ENCODE data around the gene KLRC1. TPM values are rescaled to one million over a fixed set of nuclear protein-coding genes. Genes with fewer than 3 reads are reported as not detected.
A peak's percentile ranks its signal among the peaks of the same experiment; 100 is the strongest.
"Not testable (repeated sequence)": the region's sequence is repeated elsewhere in the genome, so short reads cannot be mapped to it uniquely, and the experiment has no call there.

The KLRC1 gene
- total RNA-seq, 1 donor from 2014 or later: not detected

GRCh38 chr12:10425938-10426337 is 27.2 kb downstream of the KLRC1 start:
- H3K4me1 Mint-ChIP-seq; H3K27me3 Mint-ChIP-seq (ENCODE audit: insufficient read depth, low read depth); H4K20me1 ChIP-seq (ENCODE audit: low read depth); H3K9me3 Mint-ChIP-seq; H3K4me3 ChIP-seq; H3K9ac ChIP-seq; DNase-seq (ENCODE audit: low spot score); H3K36me3 ChIP-seq; H3K27ac Mint-ChIP-seq; H3K4me2 ChIP-seq; H3K36me3 Mint-ChIP-seq; H3K4me1 ChIP-seq; H3K9me3 ChIP-seq (ENCODE audit: low read depth); H3F3A ChIP-seq (ENCODE audit: low read depth); H3K4me3 Mint-ChIP-seq; H3K79me2 ChIP-seq (ENCODE audit: low read depth); H3K27ac ChIP-seq; H3K27me3 ChIP-seq: not testable (repeated sequence)
- peak overlapping the region; percentile 50 for H2AFZ ChIP-seq (replicated peaks)

DNA sequence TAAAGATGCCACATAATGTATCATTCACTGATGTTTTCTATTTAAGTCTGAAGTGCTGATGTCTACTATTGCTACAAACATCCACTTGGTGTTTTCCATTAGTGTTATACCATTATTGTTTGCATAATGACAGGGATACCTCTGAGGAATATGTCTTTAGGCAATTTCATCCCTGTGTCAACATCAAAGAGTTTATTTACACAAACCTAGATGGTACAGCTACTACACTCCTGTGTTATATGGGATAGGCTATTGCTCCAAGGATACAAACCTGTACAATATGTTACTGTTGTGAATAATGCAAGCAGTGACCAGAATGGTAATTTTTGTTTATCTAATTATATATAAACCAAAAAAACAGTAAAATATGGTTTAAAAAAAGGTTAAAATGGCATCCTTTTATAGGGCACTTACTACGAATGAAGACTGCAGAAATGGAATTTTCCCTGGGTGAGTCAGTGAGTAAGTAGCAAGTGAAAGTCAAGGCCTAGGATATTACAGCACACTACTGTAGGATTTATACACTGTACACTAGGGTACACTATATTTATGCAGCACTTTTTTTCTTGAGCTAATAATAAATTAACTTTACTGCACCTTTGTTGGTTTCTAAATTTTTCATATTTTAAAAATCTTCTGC is 28.8 kb downstream of the KLRC1 start:
- not testable (repeated sequence) for H3K4me2 ChIP-seq; H3K9me3 Mint-ChIP-seq; DNase-seq (ENCODE audit: low spot score); H3K4me1 Mint-ChIP-seq; H3K36me3 Mint-ChIP-seq; H4K20me1 ChIP-seq (ENCODE audit: low read depth); H3K27ac ChIP-seq; H3K79me2 ChIP-seq (ENCODE audit: low read depth); H3K9me3 ChIP-seq (ENCODE audit: low read depth); H3K4me3 ChIP-seq; H3K36me3 ChIP-seq; H3K27me3 Mint-ChIP-seq (ENCODE audit: insufficient read depth, low read depth); H3K27ac Mint-ChIP-seq; H3F3A ChIP-seq (ENCODE audit: low read depth); H3K4me1 ChIP-seq; H3K9ac ChIP-seq; H3K4me3 Mint-ChIP-seq; H2AFZ ChIP-seq (replicated peaks); H3K27me3 ChIP-seq

- not testable (repeated sequence) for H3K27ac Mint-ChIP-seq; H3K27me3 ChIP-seq; H3K4me1 ChIP-seq; H3K9me3 ChIP-seq (ENCODE audit: low read depth); H3F3A ChIP-seq (ENCODE audit: low read depth); DNase-seq (ENCODE audit: low spot score); H3K36me3 Mint-ChIP-seq; H2AFZ ChIP-seq (replicated peaks); H4K20me1 ChIP-seq (ENCODE audit: low read depth); H3K4me1 Mint-ChIP-seq; H3K27ac ChIP-seq; H3K4me2 ChIP-seq; H3K27me3 Mint-ChIP-seq (ENCODE audit: insufficient read depth, low read depth); H3K4me3 Mint-ChIP-seq; H3K9ac ChIP-seq; H3K4me3 ChIP-seq; H3K79me2 ChIP-seq (ENCODE audit: low read depth); H3K36me3 ChIP-seq; H3K9me3 Mint-ChIP-seq
Observed at GRCh38 chr12:10422159-10422558, 31.0 kb downstream of the KLRC1 start.

DNA sequence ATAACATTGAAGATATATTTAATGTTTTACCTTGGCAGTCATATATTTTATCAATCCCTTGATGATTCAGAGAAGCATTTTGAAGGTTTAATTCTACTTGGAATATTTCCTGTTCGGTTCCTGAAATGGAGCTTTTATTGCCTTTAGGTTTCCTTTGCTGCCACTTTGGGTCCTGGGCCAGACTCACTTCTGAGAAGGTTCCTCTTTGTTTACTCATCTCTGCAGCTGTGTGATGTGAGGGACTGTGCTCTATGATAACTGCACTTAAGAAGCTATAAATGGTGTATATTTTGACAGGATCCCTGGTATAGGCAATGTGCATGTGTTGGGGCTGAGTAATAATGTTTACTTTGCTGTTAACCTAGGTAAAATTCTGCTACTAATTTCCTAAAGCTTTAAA is 32.8 kb downstream of the KLRC1 start, which contains the start of gene KLRC3:
Gene KLRC3 (minus strand): TSS at position 262 of the 400 bp plus-strand sequence. CDS start 45 bp downstream, at position 217.
- not testable (repeated sequence) for H3K9ac ChIP-seq; H3K4me1 ChIP-seq; H3K4me2 ChIP-seq; H3K79me2 ChIP-seq (ENCODE audit: low read depth); H3F3A ChIP-seq (ENCODE audit: low read depth); H3K27ac Mint-ChIP-seq; H3K27me3 ChIP-seq; H3K36me3 Mint-ChIP-seq; H3K27ac ChIP-seq; H3K4me1 Mint-ChIP-seq; H3K9me3 ChIP-seq (ENCODE audit: low read depth); DNase-seq (ENCODE audit: low spot score); H2AFZ ChIP-seq (replicated peaks); H3K4me3 ChIP-seq; H4K20me1 ChIP-seq (ENCODE audit: low read depth); H3K27me3 Mint-ChIP-seq (ENCODE audit: insufficient read depth, low read depth); H3K4me3 Mint-ChIP-seq; H3K9me3 Mint-ChIP-seq; H3K36me3 ChIP-seq

GRCh38 chr12:10409392-10409791 is 43.8 kb downstream of the KLRC1 start, which contains the start of gene KLRC4:
TSS of gene KLRC4 (minus strand) at chr12:10409757. CDS start at chr12:10409575, 182 bp downstream.
- no peak within 1 kb of the TSS for H3K27ac ChIP-seq
- H3K36me3 ChIP-seq: no peaks in the 10 kb centered on the region
- no peak for TF ChIP-seq CTCF (IDR thresholded peaks at IDR 0.05)
- TF ChIP-seq EZH2 (IDR thresholded peaks at IDR 0.05): no peak
- TF ChIP-seq EZH2phosphoT487 (IDR thresholded peaks at IDR 0.05): no peak
- Mint-ChIP-seq H3K9me3 (no peaks in the 10 kb centered on the region), H3K27me3 (ENCODE audit: insufficient read depth, low read depth) (no peaks in the 10 kb centered on the region), H3K36me3 (no peaks in the 10 kb centered on the region), H3K27ac (peak within 1 kb of the TSS; percentile 33), H3K4me1 (no peaks in the 10 kb centered on the region), H3K4me3 (no peak within 1 kb of the TSS)
- H3K4me2 ChIP-seq: no peak within 1 kb of the TSS
- H4K20me1 ChIP-seq (ENCODE audit: low read depth): no peaks in the 10 kb centered on the region
- H3K4me3 ChIP-seq: no peak within 1 kb of the TSS
- H3K9ac ChIP-seq: no peak within 1 kb of the TSS
- H3F3A ChIP-seq (ENCODE audit: low read depth): no peaks in the 10 kb centered on the region
- H3K79me2 ChIP-seq (ENCODE audit: low read depth): no peaks in the 10 kb centered on the region
- DNase-seq (ENCODE audit: low spot score): no peak
- H3K27me3 ChIP-seq: no peaks in the 10 kb centered on the region
- no peak within 1 kb of the TSS for H2AFZ ChIP-seq (replicated peaks)
- H3K4me1 ChIP-seq: no peaks in the 10 kb centered on the region
- H3K9me3 ChIP-seq (ENCODE audit: low read depth): no peaks in the 10 kb centered on the region

Measured in neural progenitor cell (in vitro differentiated cells).